Esophagus muscularis mucosa (tissue), 3 donors: ENCODE results near the gene CES2.

Source experiments
- CTCF ChIP-seq, 3 experiments: fragments of 200-600 bp in 2 of 3; fragments of 450-650 bp in 1 of 3; sonication (generic) in 2 of 3; IDR thresholded peaks; one replicate each; pipeline ENCODE4 v1.5.1; 2017 to 2019; ENCODE audit warnings: antibody characterized with exemption in 3 of 3, mild to moderate bottlenecking in 2 of 3, moderate library complexity in 1 of 3
- POLR2A ChIP-seq: fragments of 450-650 bp; IDR thresholded peaks from one replicate; pipeline ENCODE4 v1.6.1; 2017; ENCODE audit warnings: antibody characterized with exemption, moderate library complexity, mild to moderate bottlenecking, low read depth
- POLR2AphosphoS5 ChIP-seq, 2 donors: sonication (generic); formaldehyde crosslinking; IDR thresholded peaks; one replicate each; pipeline ENCODE4 v1.6.1; 2017; ENCODE audit warnings: antibody characterized with exemption in 2 of 2

GRCh38 chr16:66945939-66946338 is 10.6 kb downstream of the CES2 start:
- TF ChIP-seq CTCF (IDR thresholded peaks at IDR 0.05) (no peak), POLR2A (no peak), POLR2AphosphoS5 (IDR thresholded peaks at IDR 0.05) (no peak)
